Measurements from ENCODE around the gene ATP6V0B. TPM values are rescaled to one million over a fixed set of nuclear protein-coding genes. Genes with fewer than 3 reads are reported as not detected.

ATP6V0B gene
- total and polyA plus RNA-seq, 9 of the 15 experiments (the other 6 are each of a cell fraction or from before 2014, with no cell fraction given): 137 to 328 (median 220) TPM

- TF ChIP-seq KDM4B (IDR thresholded peaks at IDR 0.05; ENCODE audit: borderline replicate concordance in 2 of 2, low read depth in 1 of 2) (no peak), ETV1 (tag; conservative IDR thresholded peaks at IDR 0.05; ENCODE audit: low read depth) (0 out of 2 replicates have a peak, but pooled peaks have one; percentile 36), BRF2 (IDR thresholded peaks at IDR 0.05; ENCODE audit: borderline replicate concordance, insufficient read depth, insufficient read length) (no peak), XRCC3 (IDR thresholded peaks at IDR 0.05) (no peak), ETS1 (conservative IDR thresholded peaks at IDR 0.05; ENCODE audit: control insufficient read depth, low read depth, low read length) (0 out of 2 replicates have a peak, but pooled peaks have one; percentile 26), ZNF347 (CRISPR knock-in tag; IDR thresholded peaks at IDR 0.05; ENCODE audit: low read depth) (no peak), BMI1 (IDR thresholded peaks at IDR 0.05; ENCODE audit: low read length) (no peak), BRD4 (IDR thresholded peaks at IDR 0.05) (no peak), ZNF695 (CRISPR knock-in tag; IDR thresholded peaks at IDR 0.05) (no peak), COPS2 (conservative IDR thresholded peaks at IDR 0.05) (no peak), CCAR2 (IDR thresholded peaks at IDR 0.05; ENCODE audit: low read depth, low read length) (no peak), ERF (CRISPR knock-in tag; IDR thresholded peaks at IDR 0.05) (no peak), FOXA3 (CRISPR knock-in tag; conservative IDR thresholded peaks at IDR 0.05 in 1 of 2, IDR thresholded peaks at IDR 0.05 in 1 of 2) (no peak), MYC (IDR thresholded peaks at IDR 0.05; ENCODE audit: low read depth, low read length) (no peak; the same call in 1 of the 2 replicates), MYC (CRISPR knock-in tag; IDR thresholded peaks at IDR 0.05; ENCODE audit: borderline replicate concordance, low read depth) (peak; percentile 19; the same call in 1 of the 2 replicates), LARP7 (IDR thresholded peaks at IDR 0.05) (no peak), ZNF639 (CRISPR knock-in tag; conservative IDR thresholded peaks at IDR 0.05 in 1 of 2, IDR thresholded peaks at IDR 0.05 in 1 of 2) (no peak), YY1 (IDR thresholded peaks at IDR 0.05; ENCODE audit: borderline replicate concordance in 1 of 3, control insufficient read depth in 1 of 3, extremely low read depth in 1 of 3, insufficient read depth in 3 of 3, insufficient read length in 1 of 3, insufficient replicate concordance in 2 of 3, low read depth in 1 of 3, low read length in 2 of 3) (peak in 2 of 3 experiments; percentile 62 to 84), MYNN (IDR thresholded peaks at IDR 0.05) (0 out of 2 replicates have a peak, but pooled peaks have one; percentile 34), MYNN (CRISPR knock-in tag; IDR thresholded peaks at IDR 0.05) (no peak), NONO (IDR thresholded peaks at IDR 0.05; ENCODE audit: low read depth in 2 of 2, low read length in 1 of 2) (0 out of 4 replicates have a peak, but pooled peaks of 1 of the 2 experiments have one; percentile 52), HDGF (IDR thresholded peaks at IDR 0.05) (no peak), KAT2B (IDR thresholded peaks at IDR 0.05; ENCODE audit: low read depth, low read length) (no peak)
These were observed 40.4 kb upstream of the ATP6V0B start (continued) for GRCh38 chr1:43934101-43934985.

Measured in K562 (cell line).